IMR-90 (cell line): Measurements from ENCODE around the gene SHC2. TPM values are rescaled to one million over a fixed set of nuclear protein-coding genes. Genes with fewer than 3 reads are reported as not detected.

Experiments
- ATAC-seq: fragments of 200-7000 bp; cut with Tn5 transposase; 2 replicates; pipeline ENCODE4 v1.9.1; 2020; ENCODE audit warnings: low read depth, mild to moderate bottlenecking, moderate library complexity
- BruUV-seq: library from RNA; stranded (reverse); fragments of 400-500 nt; replicated peaks from 2 replicates; lab custom pipeline; 2021; lab: Mats Ljungman, UMichigan
- CTCF ChIA-PET: fragments of 300-600 bp; formaldehyde crosslinking; extraction: SDS; loops from one replicate; lab custom pipeline; 2021; ENCODE audit warnings: antibody characterized with exemption; lab: Yijun Ruan, JAX
- POLR2A ChIA-PET: fragments of 300-600 bp; sonication (Branson Sonifier 250); formaldehyde crosslinking; loops from one replicate; lab custom pipeline; 2022; ENCODE audit warnings: antibody characterized with exemption; ENCODE audit not compliant: unreplicated experiment; lab: Charles Lee
- DNase-seq: peaks from one replicate; pipeline ENCODE4 v3.0.0; 2013
- H2AFZ ChIP-seq: replicated peaks from 2 replicates; pipeline ENCODE3; 2013; ENCODE audit warnings: low read length, mild to moderate bottlenecking; ENCODE audit not compliant: poor library complexity
- H2AK5ac ChIP-seq: 2 replicates; pipeline ENCODE4 v1.6.1; 2013; ENCODE audit warnings: low read depth, low read length, inconsistent platforms
- H2AK9ac ChIP-seq: replicated peaks from 2 replicates; pipeline ENCODE3; 2013; ENCODE audit warnings: mild to moderate bottlenecking, low read depth, low read length, moderate library complexity; ENCODE audit not compliant: poor library complexity
- H2BK120ac ChIP-seq: 2 replicates; pipeline ENCODE4 v1.6.1; 2013; ENCODE audit warnings: low read depth, low read length, inconsistent platforms
- H2BK15ac ChIP-seq: 3 replicates; pipeline ENCODE4 v1.6.1; 2013; ENCODE audit warnings: low read depth, low read length, inconsistent platforms
- H2BK20ac ChIP-seq: 2 replicates; pipeline ENCODE4 v1.6.1; 2013; ENCODE audit warnings: low read depth, mild to moderate bottlenecking, inconsistent platforms, low read length, moderate library complexity
- H2BK5ac ChIP-seq: 2 replicates; pipeline ENCODE4 v1.6.1; 2013; ENCODE audit warnings: mild to moderate bottlenecking, low read depth, low read length, inconsistent platforms; ENCODE audit not compliant: poor library complexity, severe bottlenecking
- H3K14ac ChIP-seq: replicated peaks from 2 replicates; pipeline ENCODE4 v1.6.1; 2013; ENCODE audit warnings: low read depth, low read length, inconsistent platforms
- H3K18ac ChIP-seq: 2 replicates; pipeline ENCODE4 v1.6.1; 2013; ENCODE audit warnings: low read depth, low read length, control low read depth
- H3K23ac ChIP-seq: 2 replicates; pipeline ENCODE4 v1.6.1; 2013; ENCODE audit warnings: low read depth, low read length, inconsistent platforms
- H3K27ac ChIP-seq: 2 replicates; pipeline ENCODE4 v1.5.1; 2013; ENCODE audit warnings: mild to moderate bottlenecking, control low read depth, low read length; ENCODE audit not compliant: insufficient read depth
- H3K27me3 ChIP-seq: 2 replicates; pipeline ENCODE4 v1.6.1; 2013; ENCODE audit warnings: low read length; ENCODE audit not compliant: control insufficient read depth, insufficient read depth
- H3K36me3 ChIP-seq: 2 replicates; pipeline ENCODE4 v1.6.1; 2013; ENCODE audit warnings: low read length, mixed read lengths; ENCODE audit not compliant: control insufficient read depth, insufficient read depth
- H3K4ac ChIP-seq: 2 replicates; pipeline ENCODE4 v1.6.1; 2013; ENCODE audit warnings: low read depth, low read length, inconsistent platforms
- H3K4me1 ChIP-seq: 2 replicates; pipeline ENCODE4 v1.6.1; 2013; ENCODE audit warnings: low read length, mixed read lengths; ENCODE audit not compliant: control insufficient read depth, insufficient read depth
- H3K4me2 ChIP-seq: 2 replicates; pipeline ENCODE4 v1.6.1; 2013; ENCODE audit warnings: low read depth, mild to moderate bottlenecking, control low read depth, low read length, moderate library complexity
- H3K4me3 ChIP-seq: 2 replicates; pipeline ENCODE4 v1.5.1; 2013; ENCODE audit warnings: low read depth, mild to moderate bottlenecking, control low read depth, low read length, moderate library complexity; ENCODE audit not compliant: insufficient read depth
- H3K56ac ChIP-seq: 2 replicates; pipeline ENCODE4 v1.6.1; 2013; ENCODE audit warnings: low read length, inconsistent platforms; ENCODE audit not compliant: insufficient read depth; ENCODE audit errors: extremely low read depth
- H3K79me1 ChIP-seq, 2 experiments: 2 replicates each; pipeline ENCODE4 v1.6.1; 2013; ENCODE audit warnings: low read length in 2 of 2, inconsistent platforms in 1 of 2, low read depth in 1 of 2
- H3K9ac ChIP-seq: 2 replicates; pipeline ENCODE4 v1.6.1; 2013; ENCODE audit warnings: low read depth, low read length, control low read depth
- H3K9me1 ChIP-seq: 2 replicates; pipeline ENCODE4 v1.6.1; 2013; ENCODE audit warnings: low read length, inconsistent platforms; ENCODE audit not compliant: insufficient read depth
- H3K9me3 ChIP-seq: 2 replicates; pipeline ENCODE4 v1.6.1; 2013; ENCODE audit warnings: low read length; ENCODE audit not compliant: control insufficient read depth, insufficient read depth
- H4K20me1 ChIP-seq: 2 replicates; pipeline ENCODE4 v1.6.1; 2013; ENCODE audit warnings: low read length, inconsistent platforms; ENCODE audit not compliant: insufficient read depth
- H4K5ac ChIP-seq: 2 replicates; pipeline ENCODE4 v1.6.1; 2013; ENCODE audit warnings: mild to moderate bottlenecking, low read depth, low read length, control low read depth
- H4K8ac ChIP-seq, 2 experiments: 2 replicates each; pipeline ENCODE4 v1.6.1; 2013; ENCODE audit warnings: low read depth in 2 of 2, low read length in 2 of 2, control low read depth in 1 of 2, inconsistent platforms in 1 of 2
- H4K91ac ChIP-seq: 2 replicates; pipeline ENCODE4 v1.6.1; 2013; ENCODE audit warnings: low read depth, low read length, inconsistent platforms; ENCODE audit not compliant: insufficient read depth
- CEBPB ChIP-seq: IDR thresholded peaks from 2 replicates; pipeline ENCODE4 v1.6.1; 2012; ENCODE audit warnings: low read depth, low read length, improper control_type of control experiment
- CHD1 ChIP-seq: IDR thresholded peaks from 2 replicates; pipeline ENCODE4 v1.6.1; 2012; ENCODE audit warnings: low read depth, low read length, improper control_type of control experiment
- FOS ChIP-seq: fragments of 150-350 bp; IDR thresholded peaks from 2 replicates; pipeline ENCODE4 v1.6.1; 2016; ENCODE audit warnings: low read depth, low read length
- MAFK ChIP-seq: IDR thresholded peaks from 2 replicates; pipeline ENCODE4 v1.6.1; 2012; ENCODE audit warnings: low read depth, low read length, improper control_type of control experiment
- NFE2L2 ChIP-seq: fragments of 150-350 bp; IDR thresholded peaks from 2 replicates; pipeline ENCODE4 v1.6.1; 2016; ENCODE audit warnings: low read depth, mild to moderate bottlenecking, low read length
- RAD21 ChIP-seq: IDR thresholded peaks from 2 replicates; pipeline ENCODE4 v1.6.1; 2012; ENCODE audit warnings: low read length, improper control_type of control experiment
- RFX5 ChIP-seq: IDR thresholded peaks from 2 replicates; pipeline ENCODE4 v1.8.0; 2012; ENCODE audit warnings: low read depth, mild to moderate bottlenecking, low read length, moderate library complexity
- SMC3 ChIP-seq: fragments of 150-350 bp; IDR thresholded peaks from 2 replicates; pipeline ENCODE4 v1.6.1; 2016; ENCODE audit warnings: low read depth, mild to moderate bottlenecking, antibody characterized with exemption, low read length, moderate library complexity
- WGBS, 2 experiments: methylation state at CpG; one replicate each; pipeline versions ENCODE4 v1.1.5 to v1.1.7; 2013; ENCODE audit warnings: missing lambda C conversion rate in 2 of 2; ENCODE audit not compliant: insufficient read length in 1 of 2; ENCODE audit errors: extremely low coverage in 2 of 2; 5-methylcytosine and 5-hydroxymethylcytosine counted together
- dilution Hi-C: fragments of 300-500 bp; cut with HindIII; formaldehyde crosslinking; loops from one replicate; pipeline ENCODE4 v1.14.3; 2018; ENCODE audit warnings: low sequenced_read_pairs; ENCODE audit not compliant: unreplicated experiment
- in situ Hi-C: fragments of 300-500 bp; cut with MboI; formaldehyde crosslinking; loops from 3 replicates; pipeline ENCODE4 v1.14.3; 2019; ENCODE audit warnings: low sequenced_read_pairs, inconsistent platforms, mixed read lengths
- intact Hi-C: fragments of 100-400 bp; cut with micrococcal nuclease; formaldehyde crosslinking; loops from 2 replicates; pipeline ENCODE4 v1.10.0; 2022
- polyA plus RNA-seq, 3 experiments: library from polyadenylated mRNA; depleted of rRNA; stranded (reverse); fragments of >200 nt; gene quantifications; 2 replicates each; pipeline ENCODE4 v1.2.3, GENCODE V29; 2012; ENCODE audit warnings: low replicate concordance in 1 of 3
- total RNA-seq: library from RNA; depleted of rRNA; stranded (reverse); fragments of >200 nt; gene quantifications from 2 replicates; pipeline ENCODE4 v1.2.3, GENCODE V29; 2012
- TF ChIP-seq, protein P1 (sequence below): fragments of 150-350 bp; IDR thresholded peaks from 2 replicates; pipeline ENCODE4 v1.6.1; 2017; ENCODE audit warnings: mild to moderate bottlenecking, antibody characterized with exemption, low read length, low read depth
- TF ChIP-seq, protein P2 (sequence below): conservative IDR thresholded peaks from 2 replicates; pipeline ENCODE4 v1.5.1; 2012; ENCODE audit warnings: mild to moderate bottlenecking, low read depth, low read length, improper control_type of control experiment
- TF ChIP-seq, protein P3 (sequence below): fragments of 150-350 bp; IDR thresholded peaks from 2 replicates; pipeline ENCODE4 v1.6.1; 2016; ENCODE audit warnings: low read depth, mild to moderate bottlenecking, low read length, moderate library complexity, borderline replicate concordance

The SHC2 gene
- total and polyA plus RNA-seq, 2 of the 4 experiments (the other 2 are of a cell fraction): 0.68 TPM; not detected in 1

DNA sequence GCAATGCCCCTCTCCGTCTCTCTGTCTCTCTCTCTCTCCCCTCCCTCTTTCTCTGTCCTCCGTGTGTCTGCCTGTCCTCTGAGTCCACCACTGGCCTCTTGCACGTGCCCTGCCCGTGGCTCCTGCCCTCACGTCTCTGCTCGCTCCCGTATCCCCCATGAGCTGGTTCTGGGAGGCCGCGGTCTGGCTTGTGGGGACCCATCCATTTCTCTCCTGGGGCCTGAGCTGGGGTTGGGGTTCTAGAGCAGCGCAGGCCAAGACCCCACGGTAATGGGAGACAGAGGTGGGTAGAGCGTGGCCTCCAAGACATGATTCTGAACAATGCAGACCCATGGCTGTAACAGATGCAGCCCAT is 70.9 kb downstream of the SHC2 start (continued):
- TF ChIP-seq CEBPB: no peak
- no peak for TF ChIP-seq SMC3
- no peak for TF ChIP-seq CHD1
- no peak for TF ChIP-seq RAD21
- TF ChIP-seq, protein P1, sequence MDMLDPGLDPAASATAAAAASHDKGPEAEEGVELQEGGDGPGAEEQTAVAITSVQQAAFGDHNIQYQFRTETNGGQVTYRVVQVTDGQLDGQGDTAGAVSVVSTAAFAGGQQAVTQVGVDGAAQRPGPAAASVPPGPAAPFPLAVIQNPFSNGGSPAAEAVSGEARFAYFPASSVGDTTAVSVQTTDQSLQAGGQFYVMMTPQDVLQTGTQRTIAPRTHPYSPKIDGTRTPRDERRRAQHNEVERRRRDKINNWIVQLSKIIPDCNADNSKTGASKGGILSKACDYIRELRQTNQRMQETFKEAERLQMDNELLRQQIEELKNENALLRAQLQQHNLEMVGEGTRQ: no peak

DNA sequence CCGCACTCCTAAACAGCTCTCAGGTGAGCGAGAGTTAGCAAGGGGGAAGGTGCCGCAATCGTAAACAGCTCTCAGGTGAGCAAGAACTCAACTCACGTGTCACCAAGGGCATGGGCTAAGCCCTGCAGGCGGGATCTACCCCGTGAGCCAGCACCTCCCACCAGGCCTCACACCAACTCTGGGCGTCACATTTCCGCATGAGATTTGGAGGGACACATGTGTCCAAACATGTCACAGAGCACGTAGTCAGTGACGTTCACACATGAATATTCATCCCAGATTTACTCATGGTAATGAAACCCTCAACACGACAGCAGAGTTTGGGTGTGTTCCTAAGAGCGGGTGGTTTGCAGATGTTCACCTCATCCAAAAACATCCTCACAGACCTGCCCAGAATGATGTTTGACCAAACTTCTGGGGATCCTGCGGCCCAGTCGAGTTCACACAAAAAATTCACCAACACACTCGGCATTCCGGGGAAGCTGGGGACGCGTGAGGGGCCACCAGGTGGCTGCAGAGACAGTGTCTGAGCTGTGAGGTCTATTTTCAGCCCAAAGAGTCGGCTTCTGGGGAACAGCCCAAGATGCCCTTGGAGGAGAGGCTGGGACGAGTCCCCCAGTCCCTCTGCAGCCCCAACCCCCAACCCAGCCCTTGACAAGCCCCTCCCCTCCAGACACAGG is 71.4 kb downstream of the SHC2 start:
- 31% methylated on average over 5 of the region's 21 CpGs; no CpG with 5 or more reads in 1 of the 2 experiments for WGBS, 2 experiments
- TF ChIP-seq, protein P2, sequence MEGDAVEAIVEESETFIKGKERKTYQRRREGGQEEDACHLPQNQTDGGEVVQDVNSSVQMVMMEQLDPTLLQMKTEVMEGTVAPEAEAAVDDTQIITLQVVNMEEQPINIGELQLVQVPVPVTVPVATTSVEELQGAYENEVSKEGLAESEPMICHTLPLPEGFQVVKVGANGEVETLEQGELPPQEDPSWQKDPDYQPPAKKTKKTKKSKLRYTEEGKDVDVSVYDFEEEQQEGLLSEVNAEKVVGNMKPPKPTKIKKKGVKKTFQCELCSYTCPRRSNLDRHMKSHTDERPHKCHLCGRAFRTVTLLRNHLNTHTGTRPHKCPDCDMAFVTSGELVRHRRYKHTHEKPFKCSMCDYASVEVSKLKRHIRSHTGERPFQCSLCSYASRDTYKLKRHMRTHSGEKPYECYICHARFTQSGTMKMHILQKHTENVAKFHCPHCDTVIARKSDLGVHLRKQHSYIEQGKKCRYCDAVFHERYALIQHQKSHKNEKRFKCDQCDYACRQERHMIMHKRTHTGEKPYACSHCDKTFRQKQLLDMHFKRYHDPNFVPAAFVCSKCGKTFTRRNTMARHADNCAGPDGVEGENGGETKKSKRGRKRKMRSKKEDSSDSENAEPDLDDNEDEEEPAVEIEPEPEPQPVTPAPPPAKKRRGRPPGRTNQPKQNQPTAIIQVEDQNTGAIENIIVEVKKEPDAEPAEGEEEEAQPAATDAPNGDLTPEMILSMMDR: no peak
- TF ChIP-seq NFE2L2 (no peak), FOS (no peak), CHD1 (no peak), CEBPB (no peak), MAFK (no peak), RFX5 (no peak)
- TF ChIP-seq, protein P1: no peak
- TF ChIP-seq, protein P3, sequence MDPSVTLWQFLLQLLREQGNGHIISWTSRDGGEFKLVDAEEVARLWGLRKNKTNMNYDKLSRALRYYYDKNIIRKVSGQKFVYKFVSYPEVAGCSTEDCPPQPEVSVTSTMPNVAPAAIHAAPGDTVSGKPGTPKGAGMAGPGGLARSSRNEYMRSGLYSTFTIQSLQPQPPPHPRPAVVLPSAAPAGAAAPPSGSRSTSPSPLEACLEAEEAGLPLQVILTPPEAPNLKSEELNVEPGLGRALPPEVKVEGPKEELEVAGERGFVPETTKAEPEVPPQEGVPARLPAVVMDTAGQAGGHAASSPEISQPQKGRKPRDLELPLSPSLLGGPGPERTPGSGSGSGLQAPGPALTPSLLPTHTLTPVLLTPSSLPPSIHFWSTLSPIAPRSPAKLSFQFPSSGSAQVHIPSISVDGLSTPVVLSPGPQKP: no peak

More for the DNA sequence above, 71.4 kb downstream of the SHC2 start:
- H3K23ac ChIP-seq: no peak overlapping the region
- DNase-seq (no peak), ATAC-seq (no peak)
- no peak overlapping the region for H3K4ac ChIP-seq
- H3K27ac ChIP-seq: no peak overlapping the region
- H2AFZ ChIP-seq: no peak overlapping the region
- H4K20me1 ChIP-seq: no peaks in the 10 kb centered on the region
- no peaks in the 10 kb centered on the region for H3K79me1 ChIP-seq
- in situ Hi-C loops (no loop called here), intact Hi-C loops (no loop called here), dilution Hi-C loops (no loop called here)
- no peaks in the 10 kb centered on the region for H3K9me1 ChIP-seq
- no peak overlapping the region for H3K56ac ChIP-seq
- H2BK5ac ChIP-seq: no peak overlapping the region
- no peak overlapping the region for H3K4me2 ChIP-seq
- no peaks in the 10 kb centered on the region for H3K4me1 ChIP-seq
- no peak overlapping the region for H4K5ac ChIP-seq
- no TSS peak for BruUV-seq
- no peak overlapping the region for H2BK120ac ChIP-seq
- no peak overlapping the region for H2AK5ac ChIP-seq
- H3K36me3 ChIP-seq: no peaks in the 10 kb centered on the region
- H3K18ac ChIP-seq: no peak overlapping the region
- no peak overlapping the region for H2BK15ac ChIP-seq
- no peak overlapping the region for H2BK20ac ChIP-seq
- no peak overlapping the region for H4K8ac ChIP-seq
- no peak overlapping the region for H3K4me3 ChIP-seq
- no peak overlapping the region for H3K9ac ChIP-seq
- H3K9me3 ChIP-seq: peaks cover 7% of the 10 kb centered on the region; the same call in 1 of the 2 replicates
- peaks cover 12% of the 10 kb centered on the region for H3K27me3 ChIP-seq
- no peak overlapping the region for H4K91ac ChIP-seq
- no peak overlapping the region for H3K14ac ChIP-seq
- POLR2A ChIA-PET: no interaction called here
- CTCF ChIA-PET: no interaction called here
- no peak overlapping the region for H2AK9ac ChIP-seq
